Chondrocyte (in vitro differentiated cells): ENCODE measurements around the gene MED13. TPM values are rescaled to one million over a fixed set of nuclear protein-coding genes. Genes with fewer than 3 reads are reported as not detected.
A peak's percentile ranks its signal among the peaks of the same experiment; 100 is the strongest.
"Not testable (repeated sequence)": the region's sequence is repeated elsewhere in the genome, so short reads cannot be mapped to it uniquely, and the experiment has no call there.

Experiments used
- DNase-seq: peaks from one replicate; pipeline ENCODE4 v3.0.0; 2021; ENCODE audit warnings: mixed read lengths, low spot score
- H3K27ac Mint-ChIP-seq: one replicate; pipeline ENCODE4 v1.8.0; 2021; ENCODE audit warnings: mild to moderate bottlenecking, moderate library complexity, mixed read lengths; ENCODE audit not compliant: unreplicated experiment
- H3K27me3 Mint-ChIP-seq: 2 replicates; pipeline ENCODE4 v1.8.0; 2021; ENCODE audit warnings: low read depth, mixed read lengths
- H3K36me3 Mint-ChIP-seq: 2 replicates; pipeline ENCODE4 v1.8.0; 2021; ENCODE audit warnings: low read depth, mixed read lengths
- H3K4me1 Mint-ChIP-seq: 2 replicates; pipeline ENCODE4 v1.8.0; 2021; ENCODE audit warnings: low read depth, mild to moderate bottlenecking, mixed read lengths
- H3K4me3 Mint-ChIP-seq: one replicate; pipeline ENCODE4 v1.8.0; 2021; ENCODE audit warnings: mild to moderate bottlenecking, moderate library complexity, mixed read lengths; ENCODE audit not compliant: unreplicated experiment
- H3K9me3 Mint-ChIP-seq: 2 replicates; pipeline ENCODE4 v1.8.0; 2021; ENCODE audit warnings: low read depth, mixed read lengths
- CTCF ChIP-seq: fragments of 200-600 bp; sonication (generic); IDR thresholded peaks from 2 replicates; pipeline ENCODE4 v1.5.0; 2021; ENCODE audit warnings: antibody characterized with exemption, mild to moderate bottlenecking, moderate library complexity
- total RNA-seq: library from RNA; stranded (reverse); gene quantifications from 3 replicates; pipeline ENCODE4 v1.2.1, GENCODE V29; 2021

Gene MED13
- total RNA-seq, 1 donor from 2014 or later, result 53.0 TPM

GRCh38 chr17:61928101-61928436 is 137.0 kb downstream of the MED13 start:
- Mint-ChIP-seq H3K9me3 (no peaks in the 10 kb centered on the region), H3K4me1 (peaks cover 19% of the 10 kb centered on the region), H3K4me3 (peak overlapping the region; percentile 79), H3K27me3 (no peaks in the 10 kb centered on the region), H3K36me3 (peaks cover 3% of the 10 kb centered on the region), H3K27ac (peak overlapping the region; percentile 95)
- no peak for TF ChIP-seq CTCF
- no peak for DNase-seq

DNA sequence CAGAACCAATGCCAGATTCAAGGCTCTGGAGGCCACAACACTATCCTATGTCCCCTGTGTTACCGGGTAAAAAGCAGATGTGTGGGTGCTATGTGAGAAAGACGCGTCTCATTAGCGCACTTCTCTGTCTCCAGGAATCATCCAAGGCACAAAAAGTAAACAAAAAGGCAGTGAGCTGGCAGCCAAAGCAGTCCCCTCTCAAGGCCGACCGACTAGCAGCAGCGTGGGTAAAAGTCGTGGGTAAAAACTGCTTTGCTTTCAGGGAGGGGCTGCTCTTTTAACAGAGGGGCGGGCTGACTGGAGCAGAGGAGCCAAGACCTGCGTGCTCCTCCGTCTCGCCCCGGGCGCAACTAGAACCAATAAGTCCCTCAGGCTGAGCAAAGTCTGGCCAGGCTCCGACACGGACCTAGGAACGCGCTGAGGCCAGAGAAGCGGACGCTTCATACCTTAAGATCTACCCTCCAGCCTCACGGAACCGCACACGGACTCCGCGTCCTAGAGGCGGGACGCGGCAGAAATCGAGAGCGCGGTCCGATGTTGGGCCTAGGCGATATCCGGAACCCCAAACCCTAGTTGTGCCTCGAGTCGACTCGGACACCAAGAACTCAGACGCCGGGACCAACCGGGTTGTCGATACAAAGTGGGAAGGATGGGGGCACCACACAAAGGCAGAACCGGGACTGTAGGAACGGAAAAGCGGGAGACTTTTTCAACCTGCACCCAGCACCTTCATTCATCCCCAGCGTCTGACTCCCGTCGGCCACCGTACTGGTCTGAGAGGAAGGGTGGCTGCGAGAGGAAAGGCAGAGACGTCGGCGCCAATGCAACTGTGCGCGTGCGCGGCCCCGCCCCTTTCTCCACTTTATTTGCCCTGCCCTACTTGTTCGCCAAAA is 137.6 kb downstream of the MED13 start, which contains the start of gene INTS2:
TSS of gene INTS2 (minus strand) at position 775 of the 893 bp plus-strand sequence. CDS start 1,338 bp downstream, outside the sequence.
- peaks cover 19% of the 10 kb centered on the region for H3K4me1 Mint-ChIP-seq

GRCh38 chr17:61926826-61927207 is 138.3 kb downstream of the MED13 start:
- peak overlapping the region; percentile 95 for H3K27ac Mint-ChIP-seq
- H3K36me3 Mint-ChIP-seq, result peaks cover 3% of the 10 kb centered on the region
- peak overlapping the region; percentile 79 for H3K4me3 Mint-ChIP-seq
- no peaks in the 10 kb centered on the region for H3K27me3 Mint-ChIP-seq
- no peak for TF ChIP-seq CTCF
- DNase-seq, result no peak
- H3K9me3 Mint-ChIP-seq, result no peaks in the 10 kb centered on the region
- peaks cover 19% of the 10 kb centered on the region for H3K4me1 Mint-ChIP-seq

More for the DNA sequence above, 137.6 kb downstream of the MED13 start, which contains the start of gene INTS2:
- peak; percentile 27 for TF ChIP-seq CTCF
- H3K36me3 Mint-ChIP-seq, result peaks cover 3% of the 10 kb centered on the region
- peak within 1 kb of the TSS; percentile 95 for H3K27ac Mint-ChIP-seq
- H3K9me3 Mint-ChIP-seq, result no peaks in the 10 kb centered on the region
- peak within 1 kb of the TSS; percentile 79 for H3K4me3 Mint-ChIP-seq
- DNase-seq, result peak; percentile 98
- no peaks in the 10 kb centered on the region for H3K27me3 Mint-ChIP-seq

GRCh38 chr17:61915162-61915561 is 149.9 kb downstream of the MED13 start:
- not testable (repeated sequence) for H3K27ac Mint-ChIP-seq, H3K27me3 Mint-ChIP-seq, DNase-seq, H3K4me1 Mint-ChIP-seq, H3K4me3 Mint-ChIP-seq, H3K9me3 Mint-ChIP-seq
- peaks cover 19% of the 10 kb centered on the region for H3K36me3 Mint-ChIP-seq

DNA sequence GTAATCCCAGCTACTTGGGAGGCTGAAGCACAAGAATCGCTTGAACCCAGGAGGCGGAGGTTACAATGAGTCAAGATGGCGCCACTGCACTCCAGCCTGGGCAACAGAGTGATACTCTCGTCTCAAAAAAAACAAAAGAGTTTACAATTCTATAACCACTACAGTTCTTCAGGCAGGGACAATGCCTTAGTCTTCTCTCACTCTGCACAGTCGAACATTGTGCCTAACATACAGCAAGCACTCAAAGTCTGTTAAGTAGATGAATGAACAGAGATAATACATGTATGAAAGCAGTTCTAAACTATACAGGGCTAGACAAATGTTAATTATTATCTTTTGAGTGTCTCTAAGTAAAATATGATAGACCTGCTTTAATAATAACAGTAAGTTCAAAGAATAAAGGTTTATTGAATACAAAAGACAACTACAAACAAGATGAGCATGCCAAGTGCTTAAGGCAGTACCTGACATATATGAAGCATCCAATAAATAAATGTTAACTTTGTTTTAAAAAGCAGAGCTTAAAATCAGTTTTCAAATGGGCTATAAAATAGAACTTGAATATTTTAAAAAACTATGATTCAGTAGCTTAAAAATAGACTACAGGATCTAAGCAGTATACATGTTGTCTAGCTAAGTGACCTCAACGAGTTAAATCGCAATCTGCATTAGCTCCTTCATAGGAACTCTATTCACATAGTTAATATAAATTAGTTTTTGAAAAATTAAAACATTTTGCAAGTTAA is 156.6 kb downstream of the MED13 start:
- no peak overlapping the region for H3K27ac Mint-ChIP-seq
- H3K4me1 Mint-ChIP-seq, result no peaks in the 10 kb centered on the region
- H3K9me3 Mint-ChIP-seq, result no peaks in the 10 kb centered on the region
- DNase-seq, result no peak
- peaks cover 20% of the 10 kb centered on the region for H3K36me3 Mint-ChIP-seq
- no peak for TF ChIP-seq CTCF
- H3K27me3 Mint-ChIP-seq, result no peaks in the 10 kb centered on the region
- H3K4me3 Mint-ChIP-seq, result no peak overlapping the region
